Raji (cell line): Measurements from ENCODE around the gene TNFSF9.

Source experiments
- POLR2A ChIP-seq: IDR thresholded peaks from 2 replicates; pipeline ENCODE4 v1.6.1; 2011; ENCODE audit warnings: low read depth, low read length, control low read depth; ENCODE audit not compliant: insufficient read depth

TNFSF9 gene

GRCh38 chr19:6535558-6536137 lies 4.8 kb downstream of the TNFSF9 start:
- TF ChIP-seq POLR2A = no peak

- no peak for TF ChIP-seq POLR2A
Observed at GRCh38 chr19:6539514-6539913, 8.7 kb downstream of the TNFSF9 start.

GRCh38 chr19:6540918-6541689 lies 10.3 kb downstream of the TNFSF9 start:
- no peak for TF ChIP-seq POLR2A

- no peak for TF ChIP-seq POLR2A
Observed at GRCh38 chr19:6543866-6544347, 13.1 kb downstream of the TNFSF9 start.

GRCh38 chr19:6551091-6551490 lies 20.3 kb downstream of the TNFSF9 start:
- TF ChIP-seq POLR2A = no peak

- no peak for TF ChIP-seq POLR2A
Observed at GRCh38 chr19:6551607-6552450, 21.0 kb downstream of the TNFSF9 start.

- TF ChIP-seq POLR2A = no peak
Observed at GRCh38 chr19:6556043-6556449, 25.2 kb downstream of the TNFSF9 start.

GRCh38 chr19:6556480-6557195 lies 25.8 kb downstream of the TNFSF9 start:
- no peak for TF ChIP-seq POLR2A

GRCh38 chr19:6564393-6564792 lies 33.6 kb downstream of the TNFSF9 start:
- TF ChIP-seq POLR2A = no peak

GRCh38 chr19:6568010-6568526 lies 37.2 kb downstream of the TNFSF9 start:
- no peak for TF ChIP-seq POLR2A

GRCh38 chr19:6568816-6569215 lies 38.0 kb downstream of the TNFSF9 start:
- TF ChIP-seq POLR2A = no peak

- no peak for TF ChIP-seq POLR2A
Observed at GRCh38 chr19:6570764-6571163, 39.9 kb downstream of the TNFSF9 start.

- no peak for TF ChIP-seq POLR2A
Observed at GRCh38 chr19:6571167-6571566, 40.3 kb downstream of the TNFSF9 start.

GRCh38 chr19:6572217-6572616 lies 41.4 kb downstream of the TNFSF9 start:
- no peak for TF ChIP-seq POLR2A

- no peak for TF ChIP-seq POLR2A
Observed at GRCh38 chr19:6573350-6573749, 42.5 kb downstream of the TNFSF9 start.
